Astrocyte (in vitro differentiated cells and primary cell): ENCODE measurements around the gene SUCNR1. TPM values are rescaled to one million over a fixed set of nuclear protein-coding genes. Genes with fewer than 3 reads are reported as not detected.

Experiments
- DNase-seq: peaks from one replicate; pipeline ENCODE4 v3.0.0-alpha.2; 2010; ENCODE audit warnings: low read depth
- FAIRE-seq: peaks from 2 replicates; lab custom pipeline; 2011; peaks lifted over from hg19 to GRCh38; lab: Jason Lieb, UNC
- H2AFZ ChIP-seq: 2 replicates; pipeline ENCODE4 v1.6.0; 2012; ENCODE audit warnings: low read depth, low read length, inconsistent platforms
- H3K27ac ChIP-seq: 2 replicates; pipeline ENCODE4 v1.5.1; 2011; ENCODE audit warnings: low read depth, low read length, inconsistent platforms
- H3K27me3 ChIP-seq: 2 replicates; pipeline ENCODE4 v1.6.0; 2011; ENCODE audit warnings: low read length, inconsistent platforms; ENCODE audit not compliant: insufficient read depth
- H3K36me3 ChIP-seq: 2 replicates; pipeline ENCODE4 v1.5.1; 2011; ENCODE audit warnings: low read length, inconsistent platforms; ENCODE audit not compliant: insufficient read depth
- H3K4me1 ChIP-seq: 2 replicates; pipeline ENCODE4 v1.5.1; 2011; ENCODE audit warnings: low read length, inconsistent platforms; ENCODE audit not compliant: insufficient read depth
- H3K4me2 ChIP-seq: 2 replicates; pipeline ENCODE4 v1.6.0; 2012; ENCODE audit warnings: low read length, inconsistent platforms
- H3K4me3 ChIP-seq: 2 replicates; pipeline ENCODE4 v1.5.1; 2011; ENCODE audit warnings: low read depth, mild to moderate bottlenecking, low read length, inconsistent platforms; ENCODE audit not compliant: insufficient read depth
- H3K79me2 ChIP-seq: 2 replicates; pipeline ENCODE4 v1.6.0; 2012; ENCODE audit warnings: mild to moderate bottlenecking, low read length, inconsistent platforms; ENCODE audit not compliant: insufficient read depth
- H3K9ac ChIP-seq: 2 replicates; pipeline ENCODE4 v1.6.0; 2012; ENCODE audit warnings: mild to moderate bottlenecking, low read length, inconsistent platforms
- H3K9me3 ChIP-seq: 2 replicates; pipeline ENCODE4 v1.5.1; 2012; ENCODE audit warnings: low read depth, mild to moderate bottlenecking, low read length, inconsistent platforms; ENCODE audit not compliant: insufficient read depth
- H4K20me1 ChIP-seq: 2 replicates; pipeline ENCODE4 v1.6.0; 2012; ENCODE audit warnings: low read length, inconsistent platforms; ENCODE audit not compliant: insufficient read depth
- H3K27ac Mint-ChIP-seq: one replicate; pipeline ENCODE4 v1.8.0; 2021; ENCODE audit warnings: mild to moderate bottlenecking, mixed read lengths; ENCODE audit not compliant: unreplicated experiment
- H3K27me3 Mint-ChIP-seq: one replicate; pipeline ENCODE4 v1.8.0; 2021; ENCODE audit warnings: low read depth, mixed read lengths; ENCODE audit not compliant: unreplicated experiment
- H3K36me3 Mint-ChIP-seq: one replicate; pipeline ENCODE4 v1.8.0; 2021; ENCODE audit warnings: low read depth, mixed read lengths; ENCODE audit not compliant: unreplicated experiment
- H3K4me1 Mint-ChIP-seq: one replicate; pipeline ENCODE4 v1.8.0; 2021; ENCODE audit warnings: low read depth, mixed read lengths; ENCODE audit not compliant: unreplicated experiment
- H3K4me3 Mint-ChIP-seq: one replicate; pipeline ENCODE4 v1.8.0; 2021; ENCODE audit warnings: mild to moderate bottlenecking, moderate library complexity, mixed read lengths; ENCODE audit not compliant: unreplicated experiment
- H3K9me3 Mint-ChIP-seq: one replicate; pipeline ENCODE4 v1.8.0; 2021; ENCODE audit warnings: mild to moderate bottlenecking, mixed read lengths; ENCODE audit not compliant: unreplicated experiment
- CTCF ChIP-seq: IDR thresholded peaks from 2 replicates; pipeline ENCODE4 v1.5.1; 2011; ENCODE audit warnings: low read depth, mild to moderate bottlenecking, inconsistent platforms, low read length, moderate library complexity; ENCODE audit not compliant: insufficient read depth
- EZH2 ChIP-seq: IDR thresholded peaks from 2 replicates; pipeline ENCODE4 v1.6.1; 2012; ENCODE audit warnings: mild to moderate bottlenecking, low read length, inconsistent platforms; ENCODE audit not compliant: insufficient read depth
- total RNA-seq: library from RNA; stranded (reverse); gene quantifications from 2 replicates; pipeline ENCODE4 v1.2.1, GENCODE V29; 2021

Gene SUCNR1
- total RNA-seq, 1 donor from 2014 or later, result not detected

DNA sequence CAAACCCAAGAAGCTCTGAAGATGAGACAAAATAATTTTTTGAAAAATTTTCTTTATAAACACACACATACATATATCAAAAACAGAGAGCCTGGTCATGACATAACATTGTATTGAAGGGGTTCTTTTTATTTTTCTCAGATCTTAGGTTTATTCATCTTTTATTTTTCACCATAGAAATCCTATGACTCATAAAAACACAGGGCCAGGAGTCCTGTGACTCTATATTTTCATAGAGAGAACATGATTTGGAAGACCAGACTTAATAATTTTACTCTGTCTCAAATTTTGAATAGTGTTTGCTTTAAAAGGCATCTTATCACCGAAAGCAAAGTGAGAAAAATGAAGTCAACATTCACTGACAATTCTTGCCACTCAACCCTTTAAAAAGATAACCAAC lies 57.7 kb downstream of the SUCNR1 start:
- H3K27me3 ChIP-seq, result no peaks in the 10 kb centered on the region
- H3K36me3 ChIP-seq, result no peaks in the 10 kb centered on the region
- H3K9ac ChIP-seq, result no peak overlapping the region
- Mint-ChIP-seq H3K9me3 (peaks cover 2% of the 10 kb centered on the region), H3K4me1 (peaks cover 19% of the 10 kb centered on the region), H3K27ac (no peak overlapping the region), H3K27me3 (no peaks in the 10 kb centered on the region), H3K36me3 (no peaks in the 10 kb centered on the region), H3K4me3 (no peak overlapping the region)
- H3K4me2 ChIP-seq, result no peak overlapping the region
- no peak for TF ChIP-seq CTCF
- no peak for TF ChIP-seq EZH2
- H3K9me3 ChIP-seq, result no peaks in the 10 kb centered on the region
- no peak overlapping the region for H3K4me3 ChIP-seq
- H3K4me1 ChIP-seq, result peaks cover 13% of the 10 kb centered on the region
- no peaks in the 10 kb centered on the region for H3K79me2 ChIP-seq
- peak overlapping the region; percentile 13 for H3K27ac ChIP-seq
- no peak overlapping the region for H2AFZ ChIP-seq
- no peak for DNase-seq
- no peaks in the 10 kb centered on the region for H4K20me1 ChIP-seq
- FAIRE-seq, result no peak

- Histone ChIP-seq H3K4me3 (no peak overlapping the region), H3K4me2 (no peak overlapping the region), H2AFZ (no peak overlapping the region), H3K9ac (no peak overlapping the region), H3K27ac (no peak overlapping the region), H4K20me1 (no peaks in the 10 kb centered on the region), H3K4me1 (no peaks in the 10 kb centered on the region), H3K27me3 (no peaks in the 10 kb centered on the region), H3K9me3 (no peaks in the 10 kb centered on the region), H3K79me2 (no peaks in the 10 kb centered on the region), H3K36me3 (no peaks in the 10 kb centered on the region)
- Mint-ChIP-seq H3K9me3 (peaks cover 2% of the 10 kb centered on the region), H3K27me3 (no peaks in the 10 kb centered on the region), H3K36me3 (no peaks in the 10 kb centered on the region), H3K27ac (peak overlapping the region; percentile 78), H3K4me3 (no peak overlapping the region), H3K4me1 (peaks cover 6% of the 10 kb centered on the region)
- DNase-seq (no peak), FAIRE-seq (no peak)
- no peak for TF ChIP-seq EZH2
- no peak for TF ChIP-seq CTCF
Measured at GRCh38 chr3:151933234-151933853, 59.9 kb downstream of the SUCNR1 start.

Other genes starting within 250 kb of the SUCNR1 start
- not detected in 2 replicates for gene AADACL2, start 139.7 kb upstream of the SUCNR1 start, total RNA-seq
- not detected in 2 replicates for gene AADAC, start 59.5 kb upstream of the SUCNR1 start, total RNA-seq